NB4 (cell line): Measurements from ENCODE around the gene ALDH5A1.

Experiments used
- CTCF ChIP-seq: IDR thresholded peaks from one replicate; pipeline ENCODE4 v1.5.1; 2012; ENCODE audit warnings: low read depth, low read length
- MAX ChIP-seq: IDR thresholded peaks from 2 replicates; pipeline ENCODE4 v1.6.1; 2011; ENCODE audit warnings: low read depth, low read length

GRCh38 chr6:24489881-24490280 lies 4.9 kb upstream of the ALDH5A1 start:
- TF ChIP-seq CTCF (no peak), MAX (no peak)
